DMS 273 (cell line): ENCODE results near the gene CLIP3.
A peak's percentile ranks its signal among the peaks of the same experiment; 100 is the strongest.
"Not testable (repeated sequence)": the region's sequence is repeated elsewhere in the genome, so short reads cannot be mapped to it uniquely, and the experiment has no call there.

Experiments used
- DNase-seq: peaks from one replicate; lab custom pipeline; 2025; ENCODE audit not compliant: unreplicated experiment; lab: John Stamatoyannopoulos, UW

Gene CLIP3

GRCh38 chr19:36047835-36048234 lies 15.2 kb upstream of the CLIP3 start:
- DNase-seq: no peak

GRCh38 chr19:36046443-36047050 lies 13.9 kb upstream of the CLIP3 start:
- no peak for DNase-seq

DNA sequence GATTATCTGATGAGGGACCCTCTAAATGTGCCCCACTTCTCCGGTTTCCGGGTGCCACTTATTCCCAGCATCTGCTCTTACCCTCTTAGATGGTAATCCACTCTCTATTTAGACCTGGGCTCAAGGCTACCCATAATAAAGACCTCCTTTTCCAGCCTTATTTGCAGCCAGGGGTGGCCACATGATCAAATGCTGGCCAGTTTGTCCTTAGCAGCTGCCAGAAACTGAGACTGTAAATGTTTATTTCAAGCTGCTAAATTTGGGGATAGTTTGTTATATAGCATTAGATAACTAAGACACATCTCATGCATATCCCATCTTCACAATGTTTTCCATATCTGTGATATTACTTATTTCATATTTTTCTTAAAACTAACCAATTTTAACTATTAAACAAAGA lies 11.3 kb upstream of the CLIP3 start:
- no peak for DNase-seq

DNA sequence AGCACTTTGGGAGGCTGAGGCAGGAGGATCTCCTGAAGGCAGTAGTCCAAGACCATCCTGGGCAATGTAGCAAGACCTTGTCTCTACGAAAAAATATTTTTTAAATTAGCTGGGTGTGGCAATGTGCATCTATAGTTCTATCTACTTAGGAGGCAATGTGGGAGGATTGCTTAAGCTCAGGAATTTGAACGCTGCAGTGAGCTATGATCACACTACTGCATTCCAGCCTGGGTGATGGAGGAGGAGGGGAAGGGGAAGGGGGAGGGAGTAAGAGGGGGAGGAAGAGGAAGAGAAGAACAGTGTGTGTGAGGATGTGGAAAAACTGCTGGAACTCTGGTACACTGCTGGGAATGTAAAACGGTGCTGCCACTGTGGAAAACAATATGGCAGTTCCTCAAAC lies 9.2 kb upstream of the CLIP3 start:
- no peak for DNase-seq

DNA sequence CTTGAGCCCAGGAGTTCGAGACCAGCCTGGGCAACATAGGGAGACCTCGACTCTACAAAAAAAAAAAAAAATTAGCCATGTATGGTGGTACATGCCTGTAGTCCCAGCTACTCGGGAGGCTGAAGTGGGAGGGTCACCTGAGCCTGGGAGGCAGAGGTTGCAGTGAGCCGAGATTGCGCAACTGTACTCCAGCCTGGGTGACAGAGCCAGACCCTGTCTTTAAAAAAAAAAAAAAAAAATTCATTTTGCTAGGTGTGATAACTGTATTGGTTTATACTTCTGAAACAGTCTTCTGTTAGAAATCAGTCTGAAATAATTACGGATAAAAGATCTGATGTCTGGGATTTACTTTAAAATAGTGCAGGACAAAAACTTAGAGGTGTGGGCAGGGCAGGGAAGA lies 8.4 kb upstream of the CLIP3 start:
- DNase-seq: not testable (repeated sequence)

GRCh38 chr19:36040495-36040894 lies 7.8 kb upstream of the CLIP3 start:
- no peak for DNase-seq

GRCh38 chr19:36031308-36031707 lies 1.4 kb downstream of the CLIP3 start:
- DNase-seq: no peak

GRCh38 chr19:36030264-36031148 lies 2.2 kb downstream of the CLIP3 start:
- peak; percentile 77 for DNase-seq

DNA sequence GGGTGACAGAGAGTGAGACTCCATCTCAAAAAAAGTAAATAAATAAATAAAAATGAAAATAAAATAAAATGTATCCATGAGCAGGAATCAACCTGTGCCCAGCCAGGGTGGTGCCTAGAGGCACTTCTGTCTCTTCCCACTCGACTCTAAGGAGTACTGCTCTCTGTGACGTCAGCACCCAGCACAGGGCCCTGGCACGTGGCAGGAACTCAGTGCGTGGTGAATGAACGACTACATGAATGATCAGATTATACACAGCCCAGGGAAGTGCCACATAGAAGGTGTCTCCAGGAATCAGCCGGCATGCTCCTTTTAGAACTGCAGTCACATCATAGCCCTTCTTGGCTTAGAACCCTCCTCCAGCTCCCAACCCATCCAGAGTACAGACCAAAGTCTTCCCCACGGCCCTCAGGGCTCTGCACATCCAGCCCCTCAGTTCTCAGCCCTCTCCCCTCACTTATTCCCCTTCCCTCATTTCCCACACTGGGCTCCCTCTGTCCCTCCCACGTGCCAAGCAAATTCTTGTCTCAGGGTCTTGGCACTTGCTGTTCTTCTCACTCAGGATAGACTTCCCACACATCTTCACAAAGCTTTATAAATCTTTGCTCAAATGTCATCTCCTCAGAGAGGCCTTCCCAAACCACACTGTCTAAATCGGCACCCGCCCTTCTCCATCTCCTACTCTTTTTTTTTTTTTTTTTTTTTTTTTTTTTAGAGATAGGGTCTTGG lies 4.2 kb downstream of the CLIP3 start:
- DNase-seq: no peak

GRCh38 chr19:36027696-36028095 lies 5.0 kb downstream of the CLIP3 start:
- no peak for DNase-seq

DNA sequence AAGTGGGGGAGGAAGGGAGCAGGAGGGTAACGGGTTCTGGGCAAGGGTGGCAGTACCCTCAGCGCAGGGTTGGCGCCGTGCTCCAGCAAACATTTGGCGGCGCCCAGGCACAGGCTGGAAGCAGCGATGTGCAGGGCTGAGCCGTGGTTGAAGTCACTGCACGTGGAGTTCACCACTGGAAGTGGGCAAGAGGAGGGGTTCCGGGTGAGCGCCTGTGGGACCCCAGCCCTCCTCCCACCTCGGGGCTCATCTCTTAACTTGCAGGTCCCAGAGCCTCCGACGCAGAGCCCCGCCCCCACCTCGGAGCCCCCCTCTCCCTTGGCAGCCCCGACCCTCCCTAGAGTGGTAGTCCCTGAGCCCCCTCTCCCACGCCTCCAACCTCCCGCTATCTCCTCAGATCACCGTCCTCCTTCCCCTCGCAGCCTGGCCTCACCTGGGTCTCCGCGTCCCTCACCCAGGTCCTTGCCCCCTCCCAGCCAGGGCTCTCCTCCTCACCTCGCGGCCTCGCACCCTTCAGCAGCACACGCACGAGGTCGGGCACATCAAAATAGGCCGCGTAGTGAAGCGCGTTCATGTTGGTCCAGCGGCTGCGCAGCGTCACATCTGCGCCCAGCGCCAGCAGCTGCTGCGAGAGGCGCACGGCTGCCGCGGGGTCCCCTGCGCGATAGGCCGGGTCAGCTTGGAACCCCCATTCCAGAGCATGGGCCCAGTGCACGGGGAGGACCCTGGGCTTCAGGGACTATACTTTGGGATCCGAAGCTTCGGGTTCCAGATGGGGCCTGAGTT lies 6.4 kb downstream of the CLIP3 start:
- no peak for DNase-seq

DNA sequence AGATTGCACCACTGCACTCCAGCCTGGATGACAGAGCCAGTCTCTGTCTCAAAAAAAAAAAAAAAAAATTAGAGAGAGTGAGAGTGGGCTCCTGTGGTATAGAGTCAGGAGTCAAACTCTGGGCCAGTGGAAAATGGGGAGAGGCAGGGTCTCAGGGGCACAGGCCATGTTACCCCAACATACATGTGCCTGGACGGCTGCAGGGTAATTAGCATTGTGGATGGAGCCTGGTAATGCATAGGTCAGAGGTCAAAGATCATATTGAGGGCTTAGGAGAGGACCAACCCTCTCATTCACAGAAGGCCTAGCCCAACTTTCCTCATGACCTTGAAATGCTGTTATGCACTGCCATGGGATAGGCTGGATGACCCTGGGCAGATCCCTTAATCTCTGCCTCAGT lies 7.1 kb downstream of the CLIP3 start:
- no peak for DNase-seq

DNA sequence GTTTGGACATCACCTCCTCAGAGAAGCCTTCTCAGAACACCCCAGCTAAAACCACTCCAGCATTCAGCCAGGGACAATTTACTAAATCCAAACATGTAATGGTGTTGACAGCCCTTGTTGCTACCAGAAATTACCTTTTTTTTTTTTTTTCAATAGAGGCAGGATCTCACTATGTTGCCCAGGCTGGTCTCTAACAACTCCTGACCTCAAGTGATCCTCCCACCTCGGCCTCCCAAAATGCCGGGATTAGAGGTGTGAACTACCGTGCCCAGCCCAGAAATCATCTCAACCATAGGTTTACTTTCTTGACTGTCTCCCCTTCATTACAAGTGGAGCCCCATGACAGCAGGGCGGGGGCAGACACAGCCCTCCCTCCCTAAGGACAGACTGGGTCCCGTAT lies 9.2 kb downstream of the CLIP3 start:
- no peak for DNase-seq

GRCh38 chr19:36019061-36019670 lies 13.5 kb downstream of the CLIP3 start:
- no peak for DNase-seq

GRCh38 chr19:36014012-36014924 lies 18.4 kb downstream of the CLIP3 start, which contains the start of gene ALKBH6:
TSS of gene ALKBH6 (minus strand) at chr19:36014213. CDS start at chr19:36013397, 816 bp downstream.
- DNase-seq: peak; percentile 100

DNA sequence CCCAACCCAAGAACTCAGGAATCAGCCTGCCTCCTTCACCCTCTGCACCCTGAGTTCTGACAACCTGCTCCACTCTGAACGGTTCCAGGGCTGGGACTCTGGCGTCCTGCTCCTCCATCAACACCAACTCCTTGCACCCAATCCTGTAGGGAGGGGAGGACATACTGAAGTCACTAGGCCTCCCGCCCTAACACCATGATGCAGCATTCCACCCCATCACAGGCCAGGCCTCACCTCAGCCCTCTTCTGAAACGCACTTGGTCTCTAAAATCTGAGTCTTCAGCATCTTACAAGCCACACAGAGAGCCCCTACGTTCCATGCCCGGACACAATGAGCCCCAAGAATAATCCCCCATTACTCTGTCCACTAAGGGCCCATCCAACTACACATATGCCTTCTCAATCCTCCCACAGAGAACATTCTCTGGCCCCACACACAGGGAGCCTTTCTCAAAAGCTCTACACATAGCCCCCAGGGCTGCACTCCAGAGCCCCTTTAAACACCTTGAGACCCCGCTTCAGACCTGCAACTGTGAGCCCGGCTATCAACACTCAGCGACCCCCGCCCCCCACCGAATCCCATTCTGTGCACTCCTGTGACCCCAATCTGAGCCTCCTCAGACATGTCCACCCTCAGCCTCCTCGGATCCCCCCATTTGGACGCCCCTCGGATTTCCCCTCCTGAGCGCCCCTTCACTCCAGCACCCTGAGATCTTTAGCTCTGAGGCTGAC lies 19.2 kb downstream of the CLIP3 start:
- no peak for DNase-seq

GRCh38 chr19:36010402-36010801 lies 22.3 kb downstream of the CLIP3 start:
- DNase-seq: no peak

DNA sequence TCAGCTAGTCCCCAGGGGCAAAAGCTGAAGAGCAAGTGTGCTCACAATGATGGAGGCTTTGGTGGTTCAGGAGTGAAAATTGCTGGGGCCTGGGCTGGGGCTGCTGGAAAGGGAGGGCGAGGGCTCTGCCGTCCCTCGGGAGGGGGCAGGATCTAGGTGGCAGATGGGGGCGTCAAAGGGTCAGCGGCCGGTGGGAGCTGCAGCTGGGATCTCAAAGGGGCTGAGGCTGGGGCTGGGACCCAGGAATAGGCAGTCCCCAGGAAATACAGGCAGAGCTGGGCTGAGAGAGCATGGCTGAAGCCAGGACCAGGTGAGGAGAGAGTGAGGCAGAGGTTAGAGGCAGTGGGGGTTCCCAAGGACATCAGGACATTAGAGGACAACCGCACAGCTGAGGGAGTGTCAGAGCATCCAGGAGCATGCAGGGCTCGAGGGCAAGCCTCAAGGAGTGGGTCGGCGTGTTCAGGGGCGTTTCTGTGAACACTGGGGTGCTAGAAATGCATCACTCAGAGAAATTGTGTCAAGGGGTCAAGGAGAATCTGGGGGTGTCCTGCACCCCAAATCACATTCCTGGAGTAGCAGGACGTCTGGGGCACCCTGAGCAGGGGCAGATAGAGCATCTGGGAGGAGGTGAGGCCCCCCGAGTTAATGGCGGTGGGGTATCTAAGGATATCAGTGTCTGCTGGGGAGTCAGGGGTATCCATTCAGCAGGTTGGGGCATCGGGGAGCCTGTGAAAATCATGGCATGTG lies 22.9 kb downstream of the CLIP3 start:
- no peak for DNase-seq
